Aorta (tissue), 5 donors: ENCODE data around the gene CDK6. TPM values are rescaled to one million over a fixed set of nuclear protein-coding genes. Genes with fewer than 3 reads are reported as not detected.

Experiments
- ATAC-seq: fragments of 200-7000 bp; cut with Tn5 transposase; one replicate; pipeline ENCODE4 v1.9.1; 2022; ENCODE audit warnings: moderate library complexity; ENCODE audit not compliant: low FRiP score
- DNase-seq, 2 donors: peaks; one replicate each; pipeline ENCODE4 v3.0.0-alpha.2; 2020
- H3K27ac ChIP-seq, 2 donors: one replicate each; pipeline ENCODE4 v1.5.1; 2013; ENCODE audit warnings: low read length in 2 of 2, mild to moderate bottlenecking in 2 of 2, moderate library complexity in 2 of 2, control low read depth in 1 of 2, inconsistent platforms in 1 of 2, low read depth in 1 of 2
- H3K27me3 ChIP-seq, 2 donors: one replicate each; pipeline ENCODE4 v1.6.1; 2013; ENCODE audit warnings: control low read depth in 1 of 2, low read length in 1 of 2, mild to moderate bottlenecking in 1 of 2, moderate library complexity in 1 of 2; ENCODE audit not compliant: insufficient read depth in 2 of 2, control insufficient read depth in 1 of 2
- H3K36me3 ChIP-seq, 2 donors: one replicate each; pipeline ENCODE4 v1.6.1; 2013; ENCODE audit warnings: control low read depth in 1 of 2, low read length in 1 of 2, mild to moderate bottlenecking in 1 of 2; ENCODE audit not compliant: insufficient read depth in 2 of 2, control insufficient read depth in 1 of 2
- H3K4me1 ChIP-seq, 2 donors: one replicate each; pipeline ENCODE4 v1.6.1; 2013; ENCODE audit warnings: low read length in 2 of 2, control low read depth in 1 of 2, mild to moderate bottlenecking in 1 of 2, moderate library complexity in 1 of 2; ENCODE audit not compliant: insufficient read depth in 2 of 2, control insufficient read depth in 1 of 2
- H3K4me3 ChIP-seq, 2 donors: one replicate each; pipeline ENCODE4 v1.5.1; 2013; ENCODE audit warnings: low read length in 2 of 2, control low read depth in 1 of 2, mild to moderate bottlenecking in 1 of 2
- H3K9me3 ChIP-seq: one replicate; pipeline ENCODE4 v1.6.1; 2013; ENCODE audit warnings: mild to moderate bottlenecking, low read length; ENCODE audit not compliant: control insufficient read depth
- WGBS, 2 donors: extraction: QIAGEN DNeasy Blood & Tissue Kit; methylation state at CpG; one replicate each; pipeline ENCODE4 v1.1.7; 2013; 5-methylcytosine and 5-hydroxymethylcytosine counted together
- intact Hi-C, 2 donors: fragments of 100-400 bp; cut with DNase I; formaldehyde crosslinking; loops; one replicate each; pipeline versions ENCODE4 v1.14.2 to v1.15.0; 2022
- polyA plus RNA-seq, 2 donors: library from polyadenylated mRNA; stranded (reverse); fragments of 200-250 nt; gene quantifications; one replicate each; pipeline ENCODE4 v1.2.3, GENCODE V29; 2013
- total RNA-seq, 2 donors: library from RNA; stranded (reverse); fragmentation: NEBNext Ultra II Directional; extraction: Animal tissue kit (Norgen Biotek cat#: 25700); gene quantifications; one replicate each; pipeline ENCODE4 v1.2.1, GENCODE V29; 2021
- donor health status: healthy with polysubstance abuse.
- donor health status: Bipolar disorder and iron deficiency.
- donor health status: DM: no; HTN: no; CAD: no.
- donor health status: DM: no; HTN: no; CAD: no.
- donor health status: DM: yes; HTN: yes; CAD: no.

The CDK6 gene
- total and polyA plus RNA-seq, 4 donors: 2.8 to 26.0 (median 11.4) TPM

- no peaks in the 10 kb centered on the region for H3K27me3 ChIP-seq
- H3K4me3 ChIP-seq: no peak overlapping the region
- no peak for DNase-seq
- intact Hi-C loops: no loop called here
- H3K4me1 ChIP-seq: no peaks in the 10 kb centered on the region
- no peaks in the 10 kb centered on the region for H3K36me3 ChIP-seq
- WGBS, 2 donors: 51 to 58% methylated on average over 4 of the region's 4 CpGs
- no peak for ATAC-seq
- peak overlapping the region in 1 of 2 donors; percentile 9 for H3K27ac ChIP-seq
- no peaks in the 10 kb centered on the region for H3K9me3 ChIP-seq
Observed at GRCh38 chr7:92720604-92721350, 115.6 kb downstream of the CDK6 start.

- H3K36me3 ChIP-seq: no peaks in the 10 kb centered on the region
- no peaks in the 10 kb centered on the region for H3K9me3 ChIP-seq
- no peaks in the 10 kb centered on the region for H3K27me3 ChIP-seq
- H3K27ac ChIP-seq: peak overlapping the region; percentile 81 to 99
- peak; percentile 92 for ATAC-seq
- peak overlapping the region; percentile 56 to 96 for H3K4me3 ChIP-seq
- H3K4me1 ChIP-seq: peaks cover 0 to 4% of the 10 kb centered on the region in 2 donors
- DNase-seq: peak; percentile 57 to 79
- WGBS, 2 donors: 0 to 1% methylated on average over 18 of the region's 18 CpGs
- intact Hi-C loops: loop anchor here in 1 of 2 donors (5.0 kb wide), 2 partner anchors 96 to 114 kb away; no protein-coding TSS in a partner anchor
Observed at GRCh38 chr7:92717993-92718716, 118.2 kb downstream of the CDK6 start.

GRCh38 chr7:92717623-92717992, 118.8 kb downstream of the CDK6 start:
- Histone ChIP-seq H3K4me1 (peaks cover 0 to 4% of the 10 kb centered on the region in 2 donors), H3K27ac (peak overlapping the region in 1 of 2 donors; percentile 99), H3K9me3 (no peaks in the 10 kb centered on the region), H3K27me3 (no peaks in the 10 kb centered on the region), H3K36me3 (no peaks in the 10 kb centered on the region), H3K4me3 (peak overlapping the region; percentile 56 to 96)
- no peak for DNase-seq
- peak; percentile 35 for ATAC-seq
- intact Hi-C loops: loop anchor here in 1 of 2 donors (5.0 kb wide), 2 partner anchors 95 to 115 kb away; no protein-coding TSS in a partner anchor
- WGBS, 2 donors: 1 to 5% methylated on average over 7 of the region's 7 CpGs

GRCh38 chr7:92716825-92717580, 119.4 kb downstream of the CDK6 start:
- WGBS, 2 donors: 91 to 92% methylated on average over 4 of the region's 4 CpGs
- no peaks in the 10 kb centered on the region for H3K27me3 ChIP-seq
- H3K9me3 ChIP-seq: no peaks in the 10 kb centered on the region
- H3K36me3 ChIP-seq: no peaks in the 10 kb centered on the region
- H3K4me1 ChIP-seq: peaks cover 0 to 4% of the 10 kb centered on the region in 2 donors
- ATAC-seq: no peak
- DNase-seq: no peak
- peak overlapping the region; percentile 56 to 96 for H3K4me3 ChIP-seq
- peak overlapping the region in 1 of 2 donors; percentile 55 for H3K27ac ChIP-seq
- intact Hi-C loops: loop anchor here in 1 of 2 donors (5.0 kb wide), 2 partner anchors 95 to 115 kb away; no protein-coding TSS in a partner anchor

- no peaks in the 10 kb centered on the region for H3K36me3 ChIP-seq
- H3K9me3 ChIP-seq: no peaks in the 10 kb centered on the region
- 93 to 99% methylated on average over 2 of the region's 2 CpGs for WGBS, 2 donors
- DNase-seq: no peak
- ATAC-seq: no peak
- intact Hi-C loops: loop anchor here (2.0 to 5.0 kb wide), 3 partner anchors 94 to 117 kb away; no protein-coding TSS in a partner anchor
- peaks cover 0 to 4% of the 10 kb centered on the region in 2 donors for H3K4me1 ChIP-seq
- no peaks in the 10 kb centered on the region for H3K27me3 ChIP-seq
- no peak overlapping the region for H3K4me3 ChIP-seq
- no peak overlapping the region for H3K27ac ChIP-seq
Observed at GRCh38 chr7:92715963-92716362, 120.4 kb downstream of the CDK6 start.

- WGBS, 2 donors: 9 to 11% methylated on average over 3 of the region's 3 CpGs
- H3K27me3 ChIP-seq: no peaks in the 10 kb centered on the region
- intact Hi-C loops: loop anchor here (2.0 to 5.0 kb wide), 3 partner anchors 92 to 118 kb away; no protein-coding TSS in a partner anchor
- peaks cover 0 to 4% of the 10 kb centered on the region in 2 donors for H3K4me1 ChIP-seq
- H3K9me3 ChIP-seq: no peaks in the 10 kb centered on the region
- no peak for DNase-seq
- no peak for ATAC-seq
- no peaks in the 10 kb centered on the region for H3K36me3 ChIP-seq
- H3K4me3 ChIP-seq: no peak overlapping the region
- no peak overlapping the region for H3K27ac ChIP-seq
Observed at GRCh38 chr7:92714767-92715166, 121.6 kb downstream of the CDK6 start.

GRCh38 chr7:92714280-92714679, 122.1 kb downstream of the CDK6 start:
- ATAC-seq: no peak
- no peak overlapping the region for H3K27ac ChIP-seq
- H3K4me3 ChIP-seq: no peak overlapping the region
- no peaks in the 10 kb centered on the region for H3K9me3 ChIP-seq
- H3K4me1 ChIP-seq: peaks cover 0 to 4% of the 10 kb centered on the region in 2 donors
- H3K27me3 ChIP-seq: no peaks in the 10 kb centered on the region
- intact Hi-C loops: loop anchor here in 1 of 2 donors (2.0 kb wide), 1 partner anchor 119 kb away; no protein-coding TSS in a partner anchor
- WGBS, 2 donors: 32 to 38% methylated on average over 3 of the region's 3 CpGs
- no peaks in the 10 kb centered on the region for H3K36me3 ChIP-seq
- no peak for DNase-seq

- peaks cover 0 to 4% of the 10 kb centered on the region in 2 donors for H3K4me1 ChIP-seq
- no peak overlapping the region for H3K27ac ChIP-seq
- no peaks in the 10 kb centered on the region for H3K36me3 ChIP-seq
- intact Hi-C loops: no loop called here
- H3K4me3 ChIP-seq: no peak overlapping the region
- no peaks in the 10 kb centered on the region for H3K9me3 ChIP-seq
- WGBS, 2 donors: 95 to 97% methylated on average over 4 of the region's 4 CpGs
- DNase-seq (no peak), ATAC-seq (no peak)
- H3K27me3 ChIP-seq: no peaks in the 10 kb centered on the region
Observed at GRCh38 chr7:92709912-92710311, 126.5 kb downstream of the CDK6 start.
